DMS114 treated with DMSO at 0.1 percent for 48 hours (cell line): ENCODE data around the gene PPP1R12B.
"Not testable (repeated sequence)": the region's sequence is repeated elsewhere in the genome, so short reads cannot be mapped to it uniquely, and the experiment has no call there.

ENCODE experiments used
- DNase-seq: peaks from one replicate; lab custom pipeline; 2025; ENCODE audit not compliant: unreplicated experiment; lab: John Stamatoyannopoulos, UW

Gene PPP1R12B

GRCh38 chr1:202397256-202397655 lies 48.8 kb downstream of the PPP1R12B start:
- no peak for DNase-seq

GRCh38 chr1:202398439-202398838 lies 49.9 kb downstream of the PPP1R12B start:
- DNase-seq = not testable (repeated sequence)

DNA sequence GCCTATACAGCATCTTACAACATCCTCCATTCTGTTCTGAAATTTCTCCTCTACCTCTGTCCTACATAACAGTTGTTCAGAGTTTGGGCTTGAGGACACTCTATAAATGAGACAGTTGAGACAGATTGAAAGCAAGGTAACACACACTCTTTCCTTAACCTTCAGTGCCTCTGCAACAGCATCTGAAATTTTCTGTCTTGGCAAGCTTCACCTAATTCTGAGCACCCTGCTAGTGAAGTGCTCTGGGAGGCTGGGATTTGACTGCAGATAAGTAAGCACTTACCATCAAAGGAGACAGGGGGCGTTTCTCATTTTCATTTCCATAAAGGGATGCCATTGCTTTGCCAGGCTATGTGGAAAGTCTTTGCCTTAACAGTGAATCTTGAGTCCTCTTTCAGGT lies 53.3 kb downstream of the PPP1R12B start:
- DNase-seq = not testable (repeated sequence)

GRCh38 chr1:202403381-202403780 lies 54.9 kb downstream of the PPP1R12B start:
- DNase-seq = not testable (repeated sequence)

DNA sequence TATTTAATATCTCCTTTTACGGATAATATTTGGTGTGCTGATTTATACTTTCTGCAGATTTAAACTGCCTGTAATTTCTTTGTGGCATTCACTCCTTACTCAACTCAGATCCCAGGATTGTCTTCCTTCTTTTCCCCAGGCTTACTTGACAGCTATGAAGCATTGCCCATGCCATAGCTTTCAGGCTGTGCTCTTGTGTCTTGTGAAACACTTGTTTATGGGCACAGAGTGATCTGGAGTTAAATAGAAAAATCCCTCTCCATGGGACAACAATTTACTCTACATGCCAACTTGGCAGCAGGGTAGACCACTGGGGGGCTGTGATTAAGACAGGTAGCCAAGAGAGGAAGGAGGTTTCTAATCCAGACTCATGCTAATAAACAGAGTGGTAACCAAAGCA lies 57.4 kb downstream of the PPP1R12B start:
- DNase-seq = no peak

GRCh38 chr1:202406896-202407295 lies 58.4 kb downstream of the PPP1R12B start:
- not testable (repeated sequence) for DNase-seq

- DNase-seq = not testable (repeated sequence)
Observed at GRCh38 chr1:202407378-202407777, 58.9 kb downstream of the PPP1R12B start.

DNA sequence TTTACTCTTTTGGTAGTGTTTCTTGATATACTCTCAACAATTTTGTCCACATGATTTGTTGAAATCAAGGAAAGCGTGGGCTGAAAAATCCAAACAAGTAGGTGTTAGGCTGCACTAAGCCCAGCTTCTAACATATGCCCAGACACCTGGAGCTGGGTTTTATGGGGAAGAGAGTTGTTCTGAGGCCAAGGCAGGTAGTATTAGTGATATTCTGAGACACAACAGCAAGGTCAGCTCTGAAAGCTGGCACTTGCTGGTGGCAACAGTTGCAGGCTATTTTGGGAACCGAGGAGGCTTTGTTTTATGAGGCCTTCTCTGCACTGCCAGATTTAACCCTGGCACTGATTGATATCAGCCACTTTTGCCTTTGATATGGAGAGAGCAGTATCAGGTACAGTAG lies 61.8 kb downstream of the PPP1R12B start:
- not testable (repeated sequence) for DNase-seq

- DNase-seq = not testable (repeated sequence)
Observed at GRCh38 chr1:202410854-202411357, 62.4 kb downstream of the PPP1R12B start.

DNA sequence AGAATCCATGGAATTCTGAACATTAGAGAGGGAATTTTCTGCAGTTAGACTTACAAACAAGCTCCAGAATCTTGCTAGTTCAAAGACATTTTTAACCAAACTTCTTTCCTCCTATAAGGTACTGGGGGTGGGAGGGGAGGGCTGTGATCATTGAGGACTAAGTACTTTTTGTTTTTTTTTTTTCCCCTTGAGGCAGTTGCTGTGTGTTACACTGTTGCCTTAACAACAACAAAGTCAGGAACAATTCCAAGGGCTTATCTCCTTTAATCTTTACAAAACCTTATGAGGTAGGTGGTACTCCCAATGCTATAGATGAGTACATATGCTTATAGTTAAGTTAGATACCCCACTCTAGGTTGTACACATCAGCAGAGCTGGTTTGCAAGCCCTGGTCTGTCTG lies 62.9 kb downstream of the PPP1R12B start:
- no peak for DNase-seq

DNA sequence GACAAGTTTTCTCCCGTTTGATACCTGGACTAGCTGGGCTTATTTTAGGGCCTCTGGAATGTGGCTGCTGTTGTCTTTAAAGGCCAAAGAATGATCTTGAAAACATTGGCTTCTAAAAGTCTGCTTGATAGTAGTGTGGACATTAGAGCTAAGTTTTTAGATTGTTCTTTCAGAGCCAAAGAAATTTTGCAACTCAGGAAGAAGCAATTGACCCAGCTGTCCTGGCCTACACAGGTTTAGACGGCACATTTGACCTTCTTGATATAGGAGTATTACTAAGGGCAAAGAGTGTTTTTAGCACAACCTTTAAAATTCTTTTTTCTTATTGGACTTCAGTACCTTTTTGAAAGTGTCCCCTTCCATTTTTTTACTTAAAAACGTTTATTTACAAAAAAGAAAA lies 63.9 kb downstream of the PPP1R12B start:
- not testable (repeated sequence) for DNase-seq

- no peak for DNase-seq
Observed at GRCh38 chr1:202416641-202417040, 68.1 kb downstream of the PPP1R12B start.

DNA sequence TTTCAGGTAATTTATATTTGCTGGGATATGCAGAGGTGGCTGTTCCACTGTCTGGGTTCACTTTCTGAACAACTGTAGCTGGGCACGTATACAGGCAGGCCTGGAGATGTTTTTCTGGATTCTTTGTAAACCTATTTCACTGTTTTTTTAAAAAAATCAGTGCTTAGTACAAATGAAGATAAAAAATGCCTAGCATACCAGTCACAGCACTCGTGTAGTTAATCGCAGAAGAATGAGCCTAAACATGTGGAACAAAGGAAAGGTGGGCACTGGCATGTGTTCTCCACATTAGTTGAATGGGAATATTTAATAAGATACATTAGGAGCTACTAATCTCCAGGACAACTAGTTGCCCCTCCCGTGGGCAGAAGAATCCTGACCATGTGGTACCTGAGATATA lies 68.6 kb downstream of the PPP1R12B start:
- not testable (repeated sequence) for DNase-seq

GRCh38 chr1:202417762-202418201 lies 69.3 kb downstream of the PPP1R12B start:
- DNase-seq = not testable (repeated sequence)

- not testable (repeated sequence) for DNase-seq
Observed at GRCh38 chr1:202419731-202420130, 71.2 kb downstream of the PPP1R12B start.

DNA sequence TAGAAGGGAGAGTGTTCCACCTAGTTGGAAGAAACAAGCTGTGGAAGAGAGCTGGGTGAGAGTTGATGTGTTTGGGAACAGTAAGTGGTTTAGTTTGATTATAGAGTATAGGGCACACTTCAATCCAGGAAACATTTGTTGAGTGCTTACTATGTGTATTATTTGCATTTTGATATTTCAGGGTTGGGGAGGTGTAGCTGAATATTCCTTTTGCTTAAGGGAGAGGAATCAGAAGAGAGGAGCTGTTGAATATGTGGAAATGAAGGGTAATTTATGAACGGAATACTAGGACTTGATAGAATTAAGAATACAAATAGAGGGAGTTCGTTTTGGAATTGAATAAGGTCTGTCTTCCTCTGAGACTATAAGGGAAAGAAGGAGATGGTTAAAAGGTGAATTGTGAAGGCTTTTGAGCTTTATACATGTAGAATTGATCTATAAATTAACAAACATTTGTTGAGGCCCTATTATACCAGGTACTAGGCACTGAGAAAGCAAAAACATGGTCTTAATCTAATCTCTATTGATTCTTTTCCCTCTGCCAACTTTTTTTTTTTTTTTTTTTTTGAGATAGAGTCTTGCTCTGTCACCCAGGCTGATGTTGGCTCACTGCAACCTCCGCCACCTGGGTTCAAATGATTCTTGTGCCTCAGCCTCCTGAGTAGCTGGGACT lies 72.1 kb downstream of the PPP1R12B start:
- not testable (repeated sequence) for DNase-seq

DNA sequence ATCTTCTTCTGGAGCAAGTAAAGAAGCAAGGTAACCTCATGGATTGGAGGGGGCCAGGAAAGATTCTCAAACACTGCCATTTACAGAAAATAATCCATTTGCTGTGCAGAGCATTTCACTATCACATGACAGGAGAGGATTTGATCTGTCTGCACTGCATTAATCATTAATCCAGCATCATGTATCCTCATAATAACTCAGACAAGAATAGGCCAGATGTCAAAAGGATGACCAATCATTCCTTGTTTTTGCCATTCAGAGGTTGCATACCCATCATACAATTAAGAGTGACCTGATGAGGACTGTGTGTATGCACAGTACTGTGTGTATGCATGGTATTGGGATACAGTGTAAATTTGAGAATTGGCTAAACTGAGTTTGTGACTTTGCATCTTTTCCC lies 74.2 kb downstream of the PPP1R12B start:
- not testable (repeated sequence) for DNase-seq

- not testable (repeated sequence) for DNase-seq
Observed at GRCh38 chr1:202424260-202424659, 75.8 kb downstream of the PPP1R12B start.

DNA sequence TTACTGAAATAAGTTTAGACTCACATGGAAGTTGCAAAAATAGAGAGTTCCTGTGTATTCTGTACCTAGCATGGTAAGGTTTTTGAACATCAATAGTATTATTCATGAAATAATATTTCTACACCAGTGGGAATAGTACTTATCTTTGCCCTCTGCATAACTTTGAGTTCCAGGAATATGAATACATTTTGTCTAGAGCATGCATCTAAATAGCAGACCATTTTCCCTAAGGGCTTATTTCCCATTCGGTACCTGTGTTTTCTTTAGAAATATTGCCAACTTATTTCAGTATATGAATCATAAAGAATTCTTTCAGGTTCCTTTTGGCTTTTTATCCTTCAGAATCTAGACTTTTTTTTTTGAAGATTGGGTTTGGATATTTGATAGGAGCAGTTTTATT lies 81.6 kb downstream of the PPP1R12B start:
- not testable (repeated sequence) for DNase-seq

- not testable (repeated sequence) for DNase-seq
Observed at GRCh38 chr1:202432338-202432737, 83.8 kb downstream of the PPP1R12B start.

- no peak for DNase-seq
Observed at GRCh38 chr1:202433155-202434043, 84.9 kb downstream of the PPP1R12B start.

GRCh38 chr1:202434059-202434458 lies 85.6 kb downstream of the PPP1R12B start:
- DNase-seq = no peak
